OCI-LY7 (cell line): ENCODE measurements around the gene AKAP8L.

Experiments
- CTCF ChIP-seq: fragments of 200-600 bp; sonication (generic); conservative IDR thresholded peaks from 2 replicates; pipeline ENCODE4 v1.5.1; 2014; ENCODE audit warnings: mild to moderate bottlenecking, antibody characterized with exemption, low read length, moderate library complexity, mixed read lengths
- EZH2phosphoT487 ChIP-seq: fragments of 200-600 bp; sonication (generic); IDR thresholded peaks from 2 replicates; pipeline ENCODE4 v1.6.1; 2018; ENCODE audit warnings: low read depth, borderline replicate concordance, mild to moderate bottlenecking, mixed run types, antibody characterized with exemption, low read length, moderate library complexity, mixed read lengths

GRCh38 chr19:15427350-15427700, 8.5 kb upstream of the AKAP8L start:
- TF ChIP-seq CTCF, result no peak
- no peak for TF ChIP-seq EZH2phosphoT487
